Type B pancreatic cell (in vitro differentiated cells): ENCODE data around the gene LIN37. TPM values are rescaled to one million over a fixed set of nuclear protein-coding genes. Genes with fewer than 3 reads are reported as not detected.

ENCODE experiments used
- DNase-seq: peaks from one replicate; pipeline ENCODE4 v3.0.0; 2021; ENCODE audit warnings: mixed read lengths; ENCODE audit not compliant: unreplicated experiment; ENCODE audit errors: extremely low spot score
- H3K27ac Mint-ChIP-seq: 2 replicates; pipeline ENCODE4 v1.8.0; 2021; ENCODE audit warnings: mild to moderate bottlenecking, mixed read lengths
- H3K27me3 Mint-ChIP-seq: 2 replicates; pipeline ENCODE4 v1.8.0; 2021; ENCODE audit warnings: mixed read lengths
- H3K36me3 Mint-ChIP-seq: 2 replicates; pipeline ENCODE4 v1.8.0; 2021; ENCODE audit warnings: mixed read lengths
- H3K4me1 Mint-ChIP-seq: one replicate; pipeline ENCODE4 v1.8.0; 2021; ENCODE audit warnings: mixed read lengths; ENCODE audit not compliant: unreplicated experiment
- H3K4me3 Mint-ChIP-seq: 2 replicates; pipeline ENCODE4 v1.8.0; 2021; ENCODE audit warnings: mild to moderate bottlenecking, mixed read lengths
- H3K9me3 Mint-ChIP-seq: 2 replicates; pipeline ENCODE4 v1.8.0; 2021; ENCODE audit warnings: mixed read lengths
- CTCF ChIP-seq: fragments of 200-600 bp; sonication (generic); conservative IDR thresholded peaks from 2 replicates; pipeline ENCODE4 v1.5.0; 2021; ENCODE audit warnings: antibody characterized with exemption, mild to moderate bottlenecking
- total RNA-seq: library from RNA; stranded (reverse); gene quantifications from 2 replicates; pipeline ENCODE4 v1.2.1, GENCODE V29; 2021; ENCODE audit warnings: low replicate concordance

LIN37 gene
- total RNA-seq, 1 donor from 2014 or later: 17.9 TPM

- no peak for DNase-seq
- Mint-ChIP-seq H3K9me3 (no peaks in the 10 kb centered on the region), H3K4me3 (no peak overlapping the region), H3K27ac (no peak overlapping the region), H3K27me3 (no peaks in the 10 kb centered on the region), H3K36me3 (peaks cover 6% of the 10 kb centered on the region), H3K4me1 (no peaks in the 10 kb centered on the region)
- no peak for TF ChIP-seq CTCF
Measured at GRCh38 chr19:35786299-35787160, 38.2 kb downstream of the LIN37 start.

GRCh38 chr19:35787227-35787799, 38.9 kb downstream of the LIN37 start:
- Mint-ChIP-seq H3K27me3 (no peaks in the 10 kb centered on the region), H3K27ac (no peak overlapping the region), H3K4me1 (no peaks in the 10 kb centered on the region), H3K9me3 (no peaks in the 10 kb centered on the region), H3K36me3 (peaks cover 6% of the 10 kb centered on the region), H3K4me3 (no peak overlapping the region)
- no peak for DNase-seq
- no peak for TF ChIP-seq CTCF

GRCh38 chr19:35788205-35788960, 40.0 kb downstream of the LIN37 start:
- no peaks in the 10 kb centered on the region for H3K36me3 Mint-ChIP-seq
- no peak overlapping the region for H3K27ac Mint-ChIP-seq
- DNase-seq: no peak
- TF ChIP-seq CTCF: no peak
- no peaks in the 10 kb centered on the region for H3K9me3 Mint-ChIP-seq
- no peaks in the 10 kb centered on the region for H3K27me3 Mint-ChIP-seq
- no peak overlapping the region for H3K4me3 Mint-ChIP-seq
- no peaks in the 10 kb centered on the region for H3K4me1 Mint-ChIP-seq

GRCh38 chr19:35789195-35789977, 41.0 kb downstream of the LIN37 start:
- H3K4me3 Mint-ChIP-seq: no peak overlapping the region

More at GRCh38 chr19:35789195-35789977, 41.0 kb downstream of the LIN37 start:
- Mint-ChIP-seq H3K4me1 (no peaks in the 10 kb centered on the region), H3K36me3 (no peaks in the 10 kb centered on the region), H3K9me3 (no peaks in the 10 kb centered on the region), H3K27me3 (peaks cover 5% of the 10 kb centered on the region), H3K27ac (no peak overlapping the region)
- no peak for TF ChIP-seq CTCF
- no peak for DNase-seq
